Liver (tissue), 9 donors: ENCODE measurements around the gene PUS3. TPM values are rescaled to one million over a fixed set of nuclear protein-coding genes. Genes with fewer than 3 reads are reported as not detected.

Experiments used
- DNase-seq: peaks from one replicate; pipeline ENCODE4 v3.0.0-alpha.2; 2017; ENCODE audit warnings: low spot score
- H3K27ac ChIP-seq, 2 donors: one replicate each; pipeline ENCODE4 v1.7.0; 2013; ENCODE audit warnings: inconsistent platforms in 2 of 2, low read length in 2 of 2, control low read depth in 1 of 2, low read depth in 1 of 2, mild to moderate bottlenecking in 1 of 2
- H3K27me3 ChIP-seq, 4 donors: one replicate each; pipeline versions ENCODE4 v1.6.1 to v1.7.0; 2013; ENCODE audit warnings: low read length in 3 of 4, inconsistent platforms in 1 of 4, mild to moderate bottlenecking in 1 of 4, moderate library complexity in 1 of 4; ENCODE audit not compliant: control insufficient read depth in 4 of 4, insufficient read depth in 4 of 4
- H3K36me3 ChIP-seq, 4 donors: one replicate each; pipeline versions ENCODE4 v1.6.1 to v1.7.0; 2013; ENCODE audit warnings: low read length in 3 of 4, mild to moderate bottlenecking in 3 of 4, low read depth in 1 of 4, moderate library complexity in 1 of 4; ENCODE audit not compliant: control insufficient read depth in 4 of 4, insufficient read depth in 3 of 4
- H3K4me1 ChIP-seq, 4 donors: one replicate each; pipeline versions ENCODE4 v1.6.1 to v1.7.0; 2013; ENCODE audit warnings: low read length in 3 of 4, mild to moderate bottlenecking in 3 of 4, moderate library complexity in 1 of 4; ENCODE audit not compliant: control insufficient read depth in 4 of 4, insufficient read depth in 4 of 4
- H3K4me3 ChIP-seq, 3 donors: one replicate each; pipeline versions ENCODE4 v1.6.1 to v1.7.0; 2013; ENCODE audit warnings: low read length in 3 of 3, control low read depth in 1 of 3, low read depth in 1 of 3, mild to moderate bottlenecking in 1 of 3
- H3K9ac ChIP-seq, 2 donors: one replicate each; pipeline ENCODE4 v1.7.0; 2013; ENCODE audit warnings: low read length in 2 of 2, mild to moderate bottlenecking in 2 of 2, moderate library complexity in 2 of 2, control low read depth in 1 of 2, low read depth in 1 of 2
- H3K9me3 ChIP-seq, 4 donors: one replicate each; pipeline versions ENCODE4 v1.6.1 to v1.7.0; 2013; ENCODE audit warnings: low read length in 3 of 4; ENCODE audit not compliant: control insufficient read depth in 4 of 4
- ATF3 ChIP-seq: IDR thresholded peaks from 2 replicates; pipeline ENCODE4 v1.6.1; 2016; ENCODE audit warnings: antibody characterized with exemption
- CTCF ChIP-seq: fragments of 150-350 bp; IDR thresholded peaks from 2 replicates; pipeline ENCODE4 v1.5.1; 2017; ENCODE audit warnings: improper control_type of control experiment, low read depth, low read length; ENCODE audit not compliant: missing input control
- FOXA1 ChIP-seq: IDR thresholded peaks from 2 replicates; pipeline ENCODE4 v1.6.1; 2016; ENCODE audit warnings: antibody characterized with exemption
- FOXA2 ChIP-seq: IDR thresholded peaks from 2 replicates; pipeline ENCODE4 v1.6.1; 2016; ENCODE audit warnings: antibody characterized with exemption
- GABPA ChIP-seq, 2 donors: IDR thresholded peaks in 1 of 2; conservative IDR thresholded peaks in 1 of 2; 2 replicates each; pipeline ENCODE4 v1.6.1; 2016; ENCODE audit warnings: antibody characterized with exemption in 2 of 2, mild to moderate bottlenecking in 1 of 2, moderate library complexity in 1 of 2
- HNF4A ChIP-seq, 2 donors: conservative IDR thresholded peaks; 2 replicates each; pipeline ENCODE4 v1.6.1; 2016; ENCODE audit warnings: antibody characterized with exemption in 2 of 2, mild to moderate bottlenecking in 2 of 2
- HNF4G ChIP-seq: IDR thresholded peaks from 2 replicates; pipeline ENCODE4 v1.6.1; 2016; ENCODE audit warnings: antibody characterized with exemption
- JUND ChIP-seq, 2 donors: IDR thresholded peaks; 2 replicates each; pipeline ENCODE4 v1.6.1; 2016; ENCODE audit warnings: antibody characterized with exemption in 2 of 2
- MAX ChIP-seq: IDR thresholded peaks from 2 replicates; pipeline ENCODE4 v1.6.1; 2016; ENCODE audit warnings: antibody characterized with exemption
- NR2F2 ChIP-seq: IDR thresholded peaks from 2 replicates; pipeline ENCODE4 v1.6.1; 2016; ENCODE audit warnings: antibody characterized with exemption
- RAD21 ChIP-seq, 2 donors: IDR thresholded peaks; 2 replicates each; pipeline ENCODE4 v1.6.1; 2016; ENCODE audit warnings: antibody characterized with exemption in 2 of 2, mild to moderate bottlenecking in 2 of 2
- RXRA ChIP-seq, 2 donors: IDR thresholded peaks; 2 replicates each; pipeline ENCODE4 v1.6.1; 2017 to 2018; ENCODE audit warnings: antibody characterized with exemption in 2 of 2, mild to moderate bottlenecking in 1 of 2
- SP1 ChIP-seq: IDR thresholded peaks from 2 replicates; pipeline ENCODE4 v1.6.1; 2018; ENCODE audit warnings: antibody characterized with exemption, mild to moderate bottlenecking
- TAF1 ChIP-seq: conservative IDR thresholded peaks from 2 replicates; pipeline ENCODE4 v1.6.1; 2016; ENCODE audit warnings: antibody characterized with exemption, mild to moderate bottlenecking
- YY1 ChIP-seq: IDR thresholded peaks from 2 replicates; pipeline ENCODE4 v1.6.1; 2016; ENCODE audit warnings: antibody characterized with exemption, mild to moderate bottlenecking
- WGBS: extraction: QIAGEN DNeasy Blood & Tissue Kit; methylation state at CpG from one replicate; pipeline ENCODE4 v1.1.7; 2013; 5-methylcytosine and 5-hydroxymethylcytosine counted together
- polyA plus RNA-seq, 2 donors: library from polyadenylated mRNA; stranded (reverse) in 1 of 2; unstranded in 1 of 2; fragments of 200-250 nt in 1 of 2; fragments of >200 nt in 1 of 2; fragmentation: Nextera tagmentation in 1 of 2; extraction: Ambion mirVana in 1 of 2; gene quantifications; one replicate each; pipeline versions ENCODE4 v1.2.1 to v1.2.3, GENCODE V29; 2013 to 2015
- total RNA-seq, 2 donors: library from RNA; depleted of rRNA; stranded (reverse); fragments of >200 nt; gene quantifications; one replicate each; pipeline ENCODE4 v1.2.3, GENCODE V29; 2014
- TF ChIP-seq, protein P1 (sequence below): IDR thresholded peaks from 2 replicates; pipeline ENCODE4 v1.6.1; 2016; ENCODE audit warnings: antibody characterized with exemption
- TF ChIP-seq, protein P2 (sequence below): IDR thresholded peaks from 2 replicates; pipeline ENCODE4 v1.6.1; 2016; ENCODE audit warnings: antibody characterized with exemption, mild to moderate bottlenecking
- donor health status: healthy.
- donor health status: healthy.
- donor health status: healthy.
- donor health status: healthy.
- donor health status: healthy.

The PUS3 gene
- total and polyA plus RNA-seq, 4 donors = 15.5 to 22.2 (median 17.1) TPM

DNA sequence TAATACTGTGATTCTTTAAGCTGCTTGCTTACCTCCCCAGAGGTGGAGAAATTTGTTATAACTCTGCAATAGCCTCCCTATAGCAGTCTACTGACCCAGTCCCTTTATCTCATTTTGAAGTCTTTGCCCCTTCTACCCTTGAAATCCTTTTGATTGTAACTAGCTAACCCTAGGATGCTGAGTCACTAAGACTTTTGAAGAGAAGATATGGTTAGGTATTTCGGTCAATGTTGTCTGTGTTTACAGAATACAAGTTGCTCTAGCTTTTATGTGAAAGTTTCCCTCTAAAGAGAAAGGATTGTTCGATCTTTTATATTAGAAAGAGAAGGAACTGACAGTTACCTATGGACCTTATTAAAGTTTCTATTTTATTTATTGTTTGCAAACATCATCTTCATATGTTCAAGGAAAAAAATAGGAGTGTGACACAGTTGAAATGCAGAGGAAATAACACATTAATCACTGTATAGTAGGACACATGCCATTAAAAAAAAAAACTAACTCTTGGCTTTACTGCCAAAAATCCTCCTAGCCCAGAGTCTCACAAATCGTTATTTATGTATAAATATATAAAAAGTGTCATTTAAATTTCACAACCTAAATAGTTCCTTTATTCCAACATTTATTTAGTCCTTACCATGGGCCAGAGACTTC lies 12.4 kb downstream of the PUS3 start:
- Histone ChIP-seq H3K36me3 (peaks cover 0 to 9% (median 6%) of the 10 kb centered on the region in 4 donors), H3K27me3 (no peaks in the 10 kb centered on the region), H3K9ac (no peak overlapping the region), H3K27ac (no peak overlapping the region), H3K4me1 (peaks cover 4 to 35% (median 23%) of the 10 kb centered on the region in 4 donors), H3K4me3 (no peak overlapping the region), H3K9me3 (no peaks in the 10 kb centered on the region)
- 69% methylated on average over 3 of the region's 3 CpGs for WGBS
- TF ChIP-seq RXRA (IDR thresholded peaks at IDR 0.05) (no peak), YY1 (no peak), MAX (no peak), HNF4A (conservative IDR thresholded peaks at IDR 0.05) (no peak), CTCF (no peak), HNF4G (no peak), ATF3 (no peak), RAD21 (IDR thresholded peaks at IDR 0.05) (no peak), FOXA1 (no peak), GABPA (IDR thresholded peaks at IDR 0.05 in 1 of 2, conservative IDR thresholded peaks at IDR 0.05 in 1 of 2) (no peak), SP1 (no peak), NR2F2 (no peak), FOXA2 (no peak), TAF1 (no peak), JUND (IDR thresholded peaks at IDR 0.05) (no peak)
- TF ChIP-seq, protein P1, sequence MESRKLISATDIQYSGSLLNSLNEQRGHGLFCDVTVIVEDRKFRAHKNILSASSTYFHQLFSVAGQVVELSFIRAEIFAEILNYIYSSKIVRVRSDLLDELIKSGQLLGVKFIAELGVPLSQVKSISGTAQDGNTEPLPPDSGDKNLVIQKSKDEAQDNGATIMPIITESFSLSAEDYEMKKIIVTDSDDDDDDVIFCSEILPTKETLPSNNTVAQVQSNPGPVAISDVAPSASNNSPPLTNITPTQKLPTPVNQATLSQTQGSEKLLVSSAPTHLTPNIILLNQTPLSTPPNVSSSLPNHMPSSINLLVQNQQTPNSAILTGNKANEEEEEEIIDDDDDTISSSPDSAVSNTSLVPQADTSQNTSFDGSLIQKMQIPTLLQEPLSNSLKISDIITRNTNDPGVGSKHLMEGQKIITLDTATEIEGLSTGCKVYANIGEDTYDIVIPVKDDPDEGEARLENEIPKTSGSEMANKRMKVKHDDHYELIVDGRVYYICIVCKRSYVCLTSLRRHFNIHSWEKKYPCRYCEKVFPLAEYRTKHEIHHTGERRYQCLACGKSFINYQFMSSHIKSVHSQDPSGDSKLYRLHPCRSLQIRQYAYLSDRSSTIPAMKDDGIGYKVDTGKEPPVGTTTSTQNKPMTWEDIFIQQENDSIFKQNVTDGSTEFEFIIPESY = no peak
- TF ChIP-seq, protein P2, sequence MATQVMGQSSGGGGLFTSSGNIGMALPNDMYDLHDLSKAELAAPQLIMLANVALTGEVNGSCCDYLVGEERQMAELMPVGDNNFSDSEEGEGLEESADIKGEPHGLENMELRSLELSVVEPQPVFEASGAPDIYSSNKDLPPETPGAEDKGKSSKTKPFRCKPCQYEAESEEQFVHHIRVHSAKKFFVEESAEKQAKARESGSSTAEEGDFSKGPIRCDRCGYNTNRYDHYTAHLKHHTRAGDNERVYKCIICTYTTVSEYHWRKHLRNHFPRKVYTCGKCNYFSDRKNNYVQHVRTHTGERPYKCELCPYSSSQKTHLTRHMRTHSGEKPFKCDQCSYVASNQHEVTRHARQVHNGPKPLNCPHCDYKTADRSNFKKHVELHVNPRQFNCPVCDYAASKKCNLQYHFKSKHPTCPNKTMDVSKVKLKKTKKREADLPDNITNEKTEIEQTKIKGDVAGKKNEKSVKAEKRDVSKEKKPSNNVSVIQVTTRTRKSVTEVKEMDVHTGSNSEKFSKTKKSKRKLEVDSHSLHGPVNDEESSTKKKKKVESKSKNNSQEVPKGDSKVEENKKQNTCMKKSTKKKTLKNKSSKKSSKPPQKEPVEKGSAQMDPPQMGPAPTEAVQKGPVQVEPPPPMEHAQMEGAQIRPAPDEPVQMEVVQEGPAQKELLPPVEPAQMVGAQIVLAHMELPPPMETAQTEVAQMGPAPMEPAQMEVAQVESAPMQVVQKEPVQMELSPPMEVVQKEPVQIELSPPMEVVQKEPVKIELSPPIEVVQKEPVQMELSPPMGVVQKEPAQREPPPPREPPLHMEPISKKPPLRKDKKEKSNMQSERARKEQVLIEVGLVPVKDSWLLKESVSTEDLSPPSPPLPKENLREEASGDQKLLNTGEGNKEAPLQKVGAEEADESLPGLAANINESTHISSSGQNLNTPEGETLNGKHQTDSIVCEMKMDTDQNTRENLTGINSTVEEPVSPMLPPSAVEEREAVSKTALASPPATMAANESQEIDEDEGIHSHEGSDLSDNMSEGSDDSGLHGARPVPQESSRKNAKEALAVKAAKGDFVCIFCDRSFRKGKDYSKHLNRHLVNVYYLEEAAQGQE = no peak
- DNase-seq = no peak
